Measurements from ENCODE around the gene CHST12. TPM values are rescaled to one million over a fixed set of nuclear protein-coding genes. Genes with fewer than 3 reads are reported as not detected.
A peak's percentile ranks its signal among the peaks of the same experiment; 100 is the strongest.
"Not testable (repeated sequence)": the region's sequence is repeated elsewhere in the genome, so short reads cannot be mapped to it uniquely, and the experiment has no call there.

Gene CHST12
- 5.9 and 8.0 TPM in 2 replicates for total RNA-seq (2014; rRNA removed; shearing (Covaris generic))

GRCh38 chr7:2403014-2403717 is at the start of gene CHST12:
Gene CHST12 (plus strand): TSS chr7:2403611. CDS start chr7:2432640, 29,029 bp downstream.
- peak; percentile 93 for DNase-seq (ENCODE audit: low read depth)

DNA sequence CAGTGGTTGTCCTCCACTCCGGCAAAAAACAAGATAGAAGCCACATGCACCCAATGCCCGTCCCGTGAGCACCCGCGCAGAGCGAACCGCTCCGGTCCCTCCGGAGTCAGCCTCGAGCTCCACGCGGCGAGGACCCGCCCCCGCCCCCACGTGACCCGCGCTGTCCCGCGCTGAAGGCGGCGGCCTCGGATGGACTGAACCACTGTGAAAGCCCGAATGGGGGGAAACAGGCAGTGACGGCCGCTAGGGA is 49.5 kb upstream of the CHST12 start:
- DNase-seq (ENCODE audit: low read depth), result peak; percentile 91

DNA sequence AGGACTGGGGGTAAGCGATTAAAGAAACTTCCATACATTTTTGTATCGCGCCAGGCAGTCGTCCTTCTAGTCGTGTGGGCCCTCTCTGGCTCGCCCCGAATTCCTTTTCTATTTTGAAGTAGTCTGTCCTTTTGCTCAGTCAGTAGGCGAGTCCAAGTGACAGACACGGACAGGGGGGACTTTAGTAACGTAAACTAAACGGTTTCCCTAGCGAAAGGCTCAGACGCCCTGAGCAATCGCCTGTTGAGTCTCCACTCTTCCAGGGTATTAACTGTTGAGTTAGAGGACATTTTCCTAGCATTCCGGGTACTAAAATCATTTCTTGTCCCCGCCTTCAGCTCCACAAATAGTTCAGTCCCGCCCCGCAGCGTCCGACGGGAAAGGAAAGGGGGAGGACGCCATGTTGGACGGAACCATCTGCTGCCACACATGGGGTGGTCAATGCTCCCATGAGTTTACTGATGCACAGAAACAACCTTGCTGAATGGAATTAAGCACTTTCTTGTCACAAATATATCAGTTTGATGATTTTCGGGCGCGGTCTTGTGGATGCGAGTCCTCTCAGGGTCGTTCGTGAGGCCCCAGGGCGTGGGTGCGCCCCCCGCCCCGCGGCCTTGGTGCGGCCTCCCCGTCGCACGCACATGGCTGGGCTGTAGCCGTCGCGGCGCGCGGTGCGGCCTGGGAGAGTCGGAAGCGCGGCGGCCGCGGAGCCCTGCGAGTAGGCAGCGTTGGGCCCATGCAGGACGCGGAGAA is 49.0 kb upstream of the CHST12 start, which contains the start of gene EIF3B:
Gene EIF3B (plus strand): TSS at position 642 of the 753 bp plus-strand sequence. CDS start 95 bp downstream, at position 737.
- DNase-seq (ENCODE audit: low read depth), result peak; percentile 95

- peak; percentile 38 for DNase-seq (ENCODE audit: low read depth)
Observed at GRCh38 chr7:2354939-2355704, 48.3 kb upstream of the CHST12 start.

GRCh38 chr7:2355705-2356008 is 47.8 kb upstream of the CHST12 start:
- no peak for DNase-seq (ENCODE audit: low read depth)

GRCh38 chr7:2357165-2357564 is 46.2 kb upstream of the CHST12 start:
- no peak for DNase-seq (ENCODE audit: low read depth)

DNA sequence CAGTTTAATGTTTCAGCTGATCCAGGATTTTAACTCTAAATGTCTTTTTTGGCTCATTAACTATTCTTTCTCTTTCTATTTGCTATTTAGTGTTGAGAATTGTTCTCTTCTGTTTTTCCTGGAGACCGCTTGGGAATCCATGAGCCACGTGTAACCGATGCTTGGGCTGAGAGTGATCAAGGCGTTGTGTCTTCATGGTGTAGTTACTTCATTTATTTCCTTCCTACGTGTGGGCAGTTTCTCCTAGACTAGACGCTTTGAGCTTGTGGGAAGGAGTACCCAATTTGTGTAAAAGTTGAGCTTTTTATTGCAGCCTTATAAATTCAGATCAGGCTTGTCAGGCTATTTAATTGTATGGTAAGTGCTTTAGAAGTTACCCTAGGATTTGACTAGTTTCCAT is 45.8 kb upstream of the CHST12 start:
- DNase-seq (ENCODE audit: low read depth), result no peak

DNA sequence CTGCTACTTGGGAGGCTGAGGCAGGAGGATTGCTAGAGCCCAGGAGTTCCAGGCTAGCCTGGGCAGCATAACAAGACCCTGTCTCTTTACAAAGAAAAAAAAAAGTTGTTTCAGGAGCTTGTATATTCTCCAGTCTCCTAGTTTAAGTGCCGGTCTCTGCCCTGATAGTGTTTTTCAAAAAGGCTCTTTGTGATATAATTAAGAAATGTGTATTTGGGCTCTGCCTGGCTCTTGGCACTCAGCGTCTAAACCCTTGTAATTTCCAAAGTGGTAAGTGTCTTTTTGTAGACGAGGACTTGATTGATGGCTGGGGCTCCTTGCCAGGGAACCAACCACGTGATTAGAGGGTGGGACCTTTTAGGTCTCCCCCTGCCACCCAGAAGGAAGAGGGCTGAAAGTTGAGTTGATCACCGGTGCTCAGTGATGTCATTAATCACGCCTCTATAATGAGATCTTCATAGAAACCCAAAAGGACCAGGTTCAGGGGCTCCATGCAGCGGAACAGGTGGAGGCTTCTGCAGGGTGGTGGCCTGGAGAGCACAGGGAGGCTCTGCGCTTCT is 44.4 kb upstream of the CHST12 start:
- DNase-seq (ENCODE audit: low read depth), result no peak

GRCh38 chr7:2359610-2360009 is 43.8 kb upstream of the CHST12 start:
- DNase-seq (ENCODE audit: low read depth), result no peak

DNA sequence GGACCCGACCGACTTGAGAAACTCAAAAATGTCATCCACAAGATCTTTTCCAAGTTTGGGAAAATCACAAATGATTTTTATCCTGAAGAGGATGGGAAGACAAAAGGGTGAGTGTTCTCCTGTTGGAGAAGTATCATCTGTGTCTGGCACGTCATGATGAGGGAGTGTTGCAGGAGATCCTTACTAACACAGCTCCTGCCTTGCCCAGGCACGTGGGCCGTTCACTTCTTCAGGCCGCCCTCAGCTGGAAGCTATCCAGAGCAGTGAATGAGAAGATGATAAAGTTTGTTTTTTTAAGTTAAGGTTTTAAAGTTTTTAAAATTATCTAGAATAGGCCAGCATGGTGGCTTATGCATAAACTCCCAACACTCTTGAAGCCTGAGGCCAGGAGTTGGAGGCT is 42.6 kb upstream of the CHST12 start:
- DNase-seq (ENCODE audit: low read depth), result no peak

DNA sequence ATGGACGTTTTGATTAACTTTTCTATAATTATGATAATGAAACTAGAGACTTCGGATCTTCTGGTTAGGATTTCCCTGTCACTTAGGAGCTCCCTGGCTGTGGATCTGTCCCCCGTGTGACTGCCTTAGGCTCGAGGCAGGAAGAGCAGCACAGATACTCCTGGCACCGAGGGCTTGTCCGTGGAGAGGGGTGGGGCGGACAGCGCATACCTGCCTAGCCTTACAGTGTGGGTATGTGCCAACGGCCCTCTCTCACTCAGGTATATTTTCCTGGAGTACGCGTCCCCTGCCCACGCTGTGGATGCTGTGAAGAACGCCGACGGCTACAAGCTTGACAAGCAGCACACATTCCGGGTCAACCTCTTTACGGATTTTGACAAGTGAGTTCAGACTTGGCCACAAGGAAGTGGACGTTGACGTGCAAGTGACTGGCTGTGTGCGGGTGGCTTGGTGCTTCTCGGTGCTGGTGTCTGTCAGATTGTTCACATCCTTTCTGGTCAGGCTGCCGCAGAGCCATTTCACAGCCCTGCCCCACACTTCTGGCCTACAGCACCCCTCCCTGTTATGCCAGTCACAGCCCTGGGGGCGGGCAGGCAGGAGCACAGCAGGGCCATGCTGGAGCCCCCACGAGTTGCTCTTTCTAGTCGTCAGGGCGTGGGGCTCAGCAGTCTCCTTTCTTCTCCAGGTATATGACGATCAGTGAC is 40.9 kb upstream of the CHST12 start:
- DNase-seq (ENCODE audit: low read depth), result no peak

GRCh38 chr7:2369139-2369538 is 34.3 kb upstream of the CHST12 start:
- no peak for DNase-seq (ENCODE audit: low read depth)

DNA sequence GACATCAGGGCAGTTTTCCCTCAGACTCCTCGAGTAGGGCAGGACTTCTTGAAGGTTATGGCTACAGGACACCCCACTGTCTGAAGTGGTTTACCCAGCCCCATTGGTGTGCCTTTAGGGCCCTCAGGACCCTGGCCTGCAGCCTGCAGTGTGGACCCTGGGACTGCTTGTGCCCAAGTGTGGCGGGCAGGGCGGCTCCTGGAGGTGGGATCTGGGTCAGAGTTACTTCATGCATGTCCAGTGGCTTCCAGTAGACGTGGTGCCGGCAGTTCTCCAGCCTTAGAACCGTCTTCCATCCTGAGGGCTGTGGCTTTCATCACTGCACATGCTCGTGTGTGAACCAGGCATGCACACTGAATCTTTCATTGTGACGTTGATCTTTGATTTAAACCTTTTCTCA is 32.1 kb upstream of the CHST12 start:
- no peak for DNase-seq (ENCODE audit: low read depth)

- no peak for DNase-seq (ENCODE audit: low read depth)
Observed at GRCh38 chr7:2372724-2373123, 30.7 kb upstream of the CHST12 start.

DNA sequence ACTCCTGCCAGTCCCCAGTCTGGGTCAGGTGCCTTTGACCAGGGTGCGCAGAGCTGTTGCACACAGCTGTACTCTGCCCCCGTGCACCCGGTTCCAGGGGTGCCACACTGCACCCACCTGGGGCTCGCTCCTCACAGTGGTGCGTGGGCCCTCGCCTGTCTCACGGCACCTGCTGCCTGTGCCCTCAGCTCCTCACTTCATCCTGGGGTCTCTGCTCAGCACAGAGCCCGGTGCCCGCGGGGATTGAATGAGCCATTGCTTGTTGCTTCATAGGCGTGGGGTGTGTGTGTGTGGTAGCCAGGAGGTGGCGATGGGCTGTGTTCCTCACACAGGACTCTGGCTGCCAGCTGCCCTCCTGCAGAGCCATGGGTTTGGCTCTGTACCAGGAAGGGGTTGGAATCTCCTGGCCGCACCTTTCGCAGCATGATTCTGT is 30.3 kb upstream of the CHST12 start:
- no peak for DNase-seq (ENCODE audit: low read depth)

GRCh38 chr7:2373646-2374045 is 29.8 kb upstream of the CHST12 start:
- no peak for DNase-seq (ENCODE audit: low read depth)

DNA sequence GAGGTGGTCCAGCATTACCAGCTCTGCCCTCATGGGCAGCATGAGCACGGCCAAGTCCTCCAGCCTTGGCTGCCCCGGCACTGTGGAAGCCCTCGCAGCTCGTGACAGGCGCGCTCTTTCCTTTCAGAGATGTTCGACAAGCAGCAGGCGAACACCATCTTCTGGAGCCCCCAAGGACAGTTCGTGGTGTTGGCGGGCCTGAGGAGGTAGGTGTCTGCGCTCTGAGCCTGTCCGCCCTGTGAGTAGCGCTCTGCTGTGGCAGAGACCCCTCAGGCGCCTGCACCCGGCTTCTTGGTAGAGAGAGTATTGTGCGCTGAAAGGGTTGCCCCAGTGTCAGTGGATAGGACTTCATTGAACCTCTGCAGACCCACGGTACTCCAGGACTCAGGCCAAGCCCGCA is 29.0 kb upstream of the CHST12 start:
- no peak for DNase-seq (ENCODE audit: low read depth)

- DNase-seq (ENCODE audit: low read depth), result no peak
Observed at GRCh38 chr7:2374830-2375728, 28.3 kb upstream of the CHST12 start.

GRCh38 chr7:2376351-2377154 is 26.9 kb upstream of the CHST12 start:
- DNase-seq (ENCODE audit: low read depth), result no peak

- not testable (repeated sequence) for DNase-seq (ENCODE audit: low read depth)
Observed at GRCh38 chr7:2377492-2377891, 25.9 kb upstream of the CHST12 start.
